SK-N-SH (cell line): ENCODE results near the gene DLG2. TPM values are rescaled to one million over a fixed set of nuclear protein-coding genes. Genes with fewer than 3 reads are reported as not detected.

Experiments used
- CTCF ChIA-PET: fragments of 300-600, 350-600 bp; formaldehyde crosslinking; extraction: SDS; loops from one replicate; lab custom pipeline; 2021; lab: Yijun Ruan, JAX
- POLR2A ChIA-PET: fragments of 350-600 bp; sonication (Branson Sonifier 250); formaldehyde crosslinking; extraction: SDS; loops from one replicate; lab custom pipeline; 2020; ENCODE audit warnings: antibody characterized with exemption, inconsistent platforms; lab: Yijun Ruan, JAX
- DNase-seq: peaks from one replicate; pipeline ENCODE4 v3.0.0; 2012
- H2AFZ ChIP-seq: fragments of 200-600 bp; sonication (generic); 2 replicates; pipeline ENCODE4 v1.8.1; 2016; ENCODE audit warnings: antibody characterized with exemption, mild to moderate bottlenecking, low read depth
- H3F3A ChIP-seq: fragments of 200-600 bp; sonication (generic); replicated peaks from 2 replicates; pipeline ENCODE3; 2016; ENCODE audit warnings: antibody characterized with exemption, mild to moderate bottlenecking; ENCODE audit not compliant: insufficient read depth
- H3K27ac ChIP-seq, 2 experiments: fragments of 200-500 bp in 1 of 2; fragments of 200-600 bp in 1 of 2; sonication (Bioruptor generic) in 1 of 2; sonication (generic), shearing (Covaris generic) in 1 of 2; 2 replicates each; pipeline versions ENCODE4 v1.5.1 to v1.6.1; 2014 to 2016; ENCODE audit warnings: low read depth in 2 of 2, inconsistent platforms in 1 of 2, low read length in 1 of 2, mild to moderate bottlenecking in 1 of 2, mixed read lengths in 1 of 2
- H3K27me3 ChIP-seq: fragments of 200-600 bp; sonication (generic), shearing (Covaris generic); 2 replicates; pipeline ENCODE4 v1.6.1; 2016; ENCODE audit warnings: mixed run types; ENCODE audit not compliant: insufficient read depth
- H3K36me3 ChIP-seq, 2 experiments: fragments of 200-500 bp in 1 of 2; fragments of 200-600 bp in 1 of 2; sonication (Bioruptor generic) in 1 of 2; sonication (generic) in 1 of 2; replicated peaks in 1 of 2; 2 replicates each; pipeline versions ENCODE3 to v1.5.1; 2014 to 2016; ENCODE audit warnings: low read length in 1 of 2, mild to moderate bottlenecking in 1 of 2; ENCODE audit not compliant: insufficient read depth in 2 of 2, control insufficient read depth in 1 of 2
- H3K4me1 ChIP-seq, 2 experiments: fragments of 200-500 bp in 1 of 2; fragments of 200-600 bp in 1 of 2; sonication (Bioruptor generic) in 1 of 2; sonication (generic), shearing (Covaris generic) in 1 of 2; 2 replicates each; pipeline versions ENCODE4 v1.5.1 to v1.6.1; 2014 to 2016; ENCODE audit warnings: low read depth in 1 of 2, low read length in 1 of 2, mixed run types in 1 of 2; ENCODE audit not compliant: insufficient read depth in 2 of 2, control insufficient read depth in 1 of 2
- H3K4me2 ChIP-seq: fragments of 200-600 bp; sonication (generic), shearing (Covaris generic); 2 replicates; pipeline ENCODE4 v1.6.1; 2017; ENCODE audit warnings: mixed run types
- H3K4me3 ChIP-seq, 2 experiments: fragments of 200-500 bp in 1 of 2; fragments of 200-600 bp in 1 of 2; sonication (Bioruptor generic) in 1 of 2; sonication (generic), shearing (Covaris generic) in 1 of 2; 2 replicates each; pipeline versions ENCODE4 v1.5.1 to v1.8.1; 2014 to 2016; ENCODE audit warnings: low read depth in 2 of 2, inconsistent platforms in 1 of 2, low read length in 1 of 2, mild to moderate bottlenecking in 1 of 2, mixed read lengths in 1 of 2, moderate library complexity in 1 of 2
- H3K79me2 ChIP-seq: fragments of 200-600 bp; sonication (generic); 2 replicates; pipeline ENCODE4 v1.8.1; 2017; ENCODE audit warnings: mild to moderate bottlenecking; ENCODE audit not compliant: insufficient read depth
- H3K9ac ChIP-seq: fragments of 200-600 bp; sonication (generic); 2 replicates; pipeline ENCODE4 v1.6.1; 2017; ENCODE audit warnings: mixed run types
- H3K9me2 ChIP-seq: fragments of 200-600 bp; sonication (generic); 2 replicates; pipeline ENCODE4 v1.6.1; 2017; ENCODE audit warnings: mixed run types
- H3K9me3 ChIP-seq: fragments of 200-600 bp; sonication (generic); 2 replicates; pipeline ENCODE4 v1.6.1; 2017; ENCODE audit warnings: mixed run types, mild to moderate bottlenecking, moderate library complexity
- H4K20me1 ChIP-seq: fragments of 200-600 bp; sonication (generic); 2 replicates; pipeline ENCODE4 v1.6.1; 2017; ENCODE audit warnings: mild to moderate bottlenecking, mixed run types; ENCODE audit not compliant: insufficient read depth
- ELF1 ChIP-seq: IDR thresholded peaks from 2 replicates; pipeline ENCODE4 v1.4.0; 2012
- FOSL2 ChIP-seq: IDR thresholded peaks from 2 replicates; pipeline ENCODE4 v1.4.0; 2012; ENCODE audit warnings: low read depth, mild to moderate bottlenecking, moderate library complexity, borderline replicate concordance
- FOXJ3 ChIP-seq: sonication (generic); formaldehyde crosslinking; IDR thresholded peaks from 2 replicates; pipeline ENCODE4 v1.5.1; 2020; ENCODE audit warnings: mild to moderate bottlenecking, missing genetic modification reagents
- FOXM1 ChIP-seq: IDR thresholded peaks from 2 replicates; pipeline ENCODE4 v1.4.0; 2012; ENCODE audit warnings: low read depth, mild to moderate bottlenecking
- GABPA ChIP-seq: IDR thresholded peaks from 2 replicates; pipeline ENCODE4 v1.4.0; 2012; ENCODE audit warnings: low read depth, mild to moderate bottlenecking
- GATA2 ChIP-seq: sonication (generic); formaldehyde crosslinking; IDR thresholded peaks from 2 replicates; pipeline ENCODE4 v1.5.0; 2020; ENCODE audit warnings: mild to moderate bottlenecking, missing genetic modification reagents
- JUND ChIP-seq: IDR thresholded peaks from 2 replicates; pipeline ENCODE4 v1.4.0; 2012
- NFIC ChIP-seq: IDR thresholded peaks from 2 replicates; pipeline ENCODE4 v1.4.0; 2012; ENCODE audit warnings: borderline replicate concordance
- NRF1 ChIP-seq: IDR thresholded peaks from 2 replicates; pipeline ENCODE4 v1.6.1; 2012; ENCODE audit warnings: low read depth, mild to moderate bottlenecking, low read length
- RAD21 ChIP-seq: IDR thresholded peaks from 2 replicates; pipeline ENCODE4 v1.6.1; 2012; ENCODE audit warnings: mild to moderate bottlenecking, low read length
- TAF1 ChIP-seq: IDR thresholded peaks from 2 replicates; pipeline ENCODE4 v1.6.1; 2012; ENCODE audit warnings: low read depth, mild to moderate bottlenecking, low read length, moderate library complexity, borderline replicate concordance
- USF1 ChIP-seq: IDR thresholded peaks from 2 replicates; pipeline ENCODE4 v1.4.0; 2012; ENCODE audit warnings: low read depth, borderline replicate concordance
- YY1 ChIP-seq: IDR thresholded peaks from 2 replicates; pipeline ENCODE4 v1.4.0; 2012; ENCODE audit warnings: low read depth, mild to moderate bottlenecking
- WGBS: methylation state at CpG from one replicate; pipeline ENCODE4 v1.1.6; 2017; ENCODE audit warnings: low lambda C conversion rate; 5-methylcytosine and 5-hydroxymethylcytosine counted together
- polyA plus RNA-seq, 3 experiments: library from polyadenylated mRNA; depleted of rRNA; stranded (reverse); fragments of >200 nt; gene quantifications; 2 replicates each; pipeline ENCODE4 v1.2.3, GENCODE V29; 2012
- TF ChIP-seq, protein P1 (sequence below): IDR thresholded peaks from 2 replicates; pipeline ENCODE4 v1.4.0; 2012; ENCODE audit warnings: low read depth, borderline replicate concordance

Gene DLG2
- polyA plus RNA-seq, 1 of the 3 experiments (the other 2 are of a cell fraction) = 0.21 TPM

GRCh38 chr11:83971063-83971462 is 1656.1 kb downstream of the DLG2 start:
- CTCF ChIA-PET = interaction anchor here (0.7 kb wide), 1 partner anchor 13 kb away, joined by 3 read pairs; no protein-coding TSS in a partner anchor
- DNase-seq = no peak
- H3K9ac ChIP-seq = no peak overlapping the region

GRCh38 chr11:83970061-83970671 is 1657.0 kb downstream of the DLG2 start:
- Histone ChIP-seq H3K4me3 (no peak overlapping the region), H3K4me2 (no peak overlapping the region), H3K27me3 (no peaks in the 10 kb centered on the region), H3K36me3 (no peaks in the 10 kb centered on the region)
- no peak for DNase-seq
- no peak for TF ChIP-seq FOXJ3 (CRISPR knock-in tag)
- no peak for TF ChIP-seq GATA2
- TF ChIP-seq YY1 = no peak
- TF ChIP-seq NRF1 = no peak
- TF ChIP-seq USF1 = no peak
- no peak for TF ChIP-seq NFIC
- no peak for TF ChIP-seq TAF1
- no peak for TF ChIP-seq JUND
- no peak for TF ChIP-seq FOXM1
- TF ChIP-seq, protein P1, sequence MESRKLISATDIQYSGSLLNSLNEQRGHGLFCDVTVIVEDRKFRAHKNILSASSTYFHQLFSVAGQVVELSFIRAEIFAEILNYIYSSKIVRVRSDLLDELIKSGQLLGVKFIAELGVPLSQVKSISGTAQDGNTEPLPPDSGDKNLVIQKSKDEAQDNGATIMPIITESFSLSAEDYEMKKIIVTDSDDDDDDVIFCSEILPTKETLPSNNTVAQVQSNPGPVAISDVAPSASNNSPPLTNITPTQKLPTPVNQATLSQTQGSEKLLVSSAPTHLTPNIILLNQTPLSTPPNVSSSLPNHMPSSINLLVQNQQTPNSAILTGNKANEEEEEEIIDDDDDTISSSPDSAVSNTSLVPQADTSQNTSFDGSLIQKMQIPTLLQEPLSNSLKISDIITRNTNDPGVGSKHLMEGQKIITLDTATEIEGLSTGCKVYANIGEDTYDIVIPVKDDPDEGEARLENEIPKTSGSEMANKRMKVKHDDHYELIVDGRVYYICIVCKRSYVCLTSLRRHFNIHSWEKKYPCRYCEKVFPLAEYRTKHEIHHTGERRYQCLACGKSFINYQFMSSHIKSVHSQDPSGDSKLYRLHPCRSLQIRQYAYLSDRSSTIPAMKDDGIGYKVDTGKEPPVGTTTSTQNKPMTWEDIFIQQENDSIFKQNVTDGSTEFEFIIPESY = no peak
- TF ChIP-seq ELF1 = no peak
- TF ChIP-seq, all 33 proteins: peak for 0
- 42% methylated on average over 2 of the region's 2 CpGs for WGBS
- H3K9me3 ChIP-seq = no peaks in the 10 kb centered on the region
- no peaks in the 10 kb centered on the region for H3K79me2 ChIP-seq
- no peak overlapping the region for H3K9ac ChIP-seq
- no peaks in the 10 kb centered on the region for H3K9me2 ChIP-seq
- ChIA-PET CTCF (interaction anchor here (0.7 to 1.0 kb wide), 2 partner anchors 13 to 133 kb away, joined by 3 to 4 read pairs; no protein-coding TSS in a partner anchor), POLR2A (no interaction called here)
- peaks cover 0 to 2% of the 10 kb centered on the region in 2 experiments; a peak in 2 of 4 replicates for H3K4me1 ChIP-seq
- H3F3A ChIP-seq = no peaks in the 10 kb centered on the region
- H3K27ac ChIP-seq = peak overlapping the region in 1 of 2 experiments; percentile 39; a peak in 1 of 4 replicates
- no peaks in the 10 kb centered on the region for H4K20me1 ChIP-seq
- H2AFZ ChIP-seq = no peak overlapping the region

More at GRCh38 chr11:83971063-83971462, 1656.1 kb downstream of the DLG2 start:
- no peak overlapping the region for H3K4me2 ChIP-seq
- 5% methylated on average over 1 of the region's 1 CpG for WGBS
- no peaks in the 10 kb centered on the region for H3K9me3 ChIP-seq
- no peak overlapping the region for H2AFZ ChIP-seq
- no peaks in the 10 kb centered on the region for H3F3A ChIP-seq
- POLR2A ChIA-PET = no interaction called here
- H3K79me2 ChIP-seq = no peaks in the 10 kb centered on the region
- H3K27me3 ChIP-seq = no peaks in the 10 kb centered on the region
- H3K9me2 ChIP-seq = no peaks in the 10 kb centered on the region
- peaks cover 0 to 2% of the 10 kb centered on the region in 2 experiments; a peak in 2 of 4 replicates for H3K4me1 ChIP-seq
- H4K20me1 ChIP-seq = no peaks in the 10 kb centered on the region
- no peaks in the 10 kb centered on the region for H3K36me3 ChIP-seq
- TF ChIP-seq GABPA = no peak
- no peak for TF ChIP-seq RAD21
- TF ChIP-seq FOSL2 = peak; percentile 24; the same call in 1 of the 2 replicates
- TF ChIP-seq, all 33 proteins: peak for 1
- peak overlapping the region in 1 of 2 experiments; percentile 39; a peak in 1 of 4 replicates for H3K27ac ChIP-seq
- no peak overlapping the region for H3K4me3 ChIP-seq
